GM12878 (cell line): Measurements from ENCODE around the gene ADGRD1. TPM values are rescaled to one million over a fixed set of nuclear protein-coding genes. Genes with fewer than 3 reads are reported as not detected.

Source experiments
- BHLHE40 ChIP-seq, 2 experiments: fragments of 450-650 bp in 1 of 2; IDR thresholded peaks; 2 replicates each; pipeline ENCODE4 v1.6.1; 2011 to 2017; ENCODE audit warnings: low read depth in 2 of 2, borderline replicate concordance in 1 of 2, improper control_type of control experiment in 1 of 2, low read length in 1 of 2, mild to moderate bottlenecking in 1 of 2
- CHD1 ChIP-seq: IDR thresholded peaks from 2 replicates; pipeline ENCODE4 v1.6.1; 2012; ENCODE audit warnings: low read depth, low read length, improper control_type of control experiment
- EGR1 ChIP-seq, 2 experiments: IDR thresholded peaks; 1 replicate in 1 of 2; 2 replicates in 1 of 2; pipeline ENCODE4 v1.6.1; 2011 to 2012; ENCODE audit warnings: low read depth in 2 of 2, low read length in 2 of 2, borderline replicate concordance in 1 of 2, mild to moderate bottlenecking in 1 of 2, moderate library complexity in 1 of 2
- IKZF2 ChIP-seq, 2 experiments: fragments of 450-650 bp; IDR thresholded peaks; 2 replicates each; pipeline ENCODE4 v1.6.1; 2017; ENCODE audit warnings: mild to moderate bottlenecking in 2 of 2, moderate library complexity in 2 of 2
- JUNB ChIP-seq: IDR thresholded peaks from 2 replicates; pipeline ENCODE4 v1.6.1; 2016; ENCODE audit warnings: antibody characterized with exemption, mild to moderate bottlenecking
- MEF2B ChIP-seq: fragments of 450-650 bp; IDR thresholded peaks from 2 replicates; pipeline ENCODE4 v1.6.1; 2018; ENCODE audit warnings: mild to moderate bottlenecking, moderate library complexity; ENCODE audit not compliant: partially characterized antibody, poor library complexity, severe bottlenecking
- MTA2 ChIP-seq: fragments of 450-650 bp; IDR thresholded peaks from 2 replicates; pipeline ENCODE4 v1.6.1; 2016; ENCODE audit warnings: low read depth, mild to moderate bottlenecking, moderate library complexity
- NR2C1 ChIP-seq: fragments of 450-650 bp; IDR thresholded peaks from 2 replicates; pipeline ENCODE4 v1.6.1; 2017; ENCODE audit warnings: antibody characterized with exemption, mild to moderate bottlenecking, moderate library complexity
- PAX5 ChIP-seq: IDR thresholded peaks from 2 replicates; pipeline ENCODE4 v1.6.1; 2011; ENCODE audit warnings: low read depth, low read length, borderline replicate concordance
- RB1 ChIP-seq: fragments of 450-650 bp; formaldehyde crosslinking; IDR thresholded peaks from 2 replicates; pipeline ENCODE4 v1.6.1; 2017; ENCODE audit warnings: mild to moderate bottlenecking, borderline replicate concordance
- SIN3A ChIP-seq: IDR thresholded peaks from 2 replicates; pipeline ENCODE4 v1.6.1; 2012; ENCODE audit warnings: low read depth, low read length, improper control_type of control experiment
- SMAD5 ChIP-seq: IDR thresholded peaks from 2 replicates; pipeline ENCODE4 v1.6.1; 2016; ENCODE audit warnings: antibody characterized with exemption, low read depth
- SMC3 ChIP-seq: IDR thresholded peaks from 2 replicates; pipeline ENCODE4 v1.6.1; 2011; ENCODE audit warnings: low read length, improper control_type of control experiment, borderline replicate concordance
- SP1 ChIP-seq: IDR thresholded peaks from one replicate; pipeline ENCODE4 v1.6.1; 2011; ENCODE audit warnings: low read depth, low read length
- ZNF384 ChIP-seq: IDR thresholded peaks from 2 replicates; pipeline ENCODE4 v1.6.1; 2012; ENCODE audit warnings: low read depth, mild to moderate bottlenecking, low read length, improper control_type of control experiment, borderline replicate concordance
- polyA plus RNA-seq, 11 experiments: library from polyadenylated mRNA; depleted of rRNA in 4 of 11; unstranded in 6 of 11; stranded (reverse) in 5 of 11; fragments of >200 nt; fragmentation: Nextera tagmentation in 4 of 11; fragmentation: Illumina TruSeq in 1 of 11; extraction: Ambion mirVana in 4 of 11; extraction: Trizol in 1 of 11; gene quantifications; 1 replicate in 1 of 11; 2 replicates in 10 of 11; pipeline versions ENCODE4 v1.2.1 to v1.2.3, GENCODE V29; 2011 to 2016; ENCODE audit warnings: inconsistent platforms in 2 of 11, missing spikeins in 2 of 11, low read depth in 1 of 11
- total RNA-seq, 4 experiments: library from RNA; depleted of rRNA in 3 of 4; stranded (reverse); fragments of >200 nt in 3 of 4; fragmentation: Illumina TruSeq in 1 of 4; extraction: Trizol in 1 of 4; gene quantifications; 2 replicates each; pipeline versions ENCODE4 v1.2.1 to v1.2.3, GENCODE V29; 2013 to 2021
- TF ChIP-seq, protein P1 (sequence below): fragments of 450-650 bp; IDR thresholded peaks from 2 replicates; pipeline ENCODE4 v1.6.1; 2017; ENCODE audit warnings: low read depth, mild to moderate bottlenecking, moderate library complexity
- TF ChIP-seq, protein P2 (sequence below): IDR thresholded peaks from 2 replicates; pipeline ENCODE4 v1.6.1; 2011; ENCODE audit warnings: low read depth, low read length, improper control_type of control experiment, borderline replicate concordance
- TF ChIP-seq, protein P3 (sequence below): IDR thresholded peaks from 2 replicates; pipeline ENCODE4 v1.6.1; 2012; ENCODE audit warnings: low read depth, low read length, improper control_type of control experiment

ADGRD1 gene
- total and polyA plus RNA-seq, 10 of the 15 experiments (the other 5 are each of a cell fraction or from before 2014, with no cell fraction given), result 0.15 to 12.7 (median 1.2) TPM

DNA sequence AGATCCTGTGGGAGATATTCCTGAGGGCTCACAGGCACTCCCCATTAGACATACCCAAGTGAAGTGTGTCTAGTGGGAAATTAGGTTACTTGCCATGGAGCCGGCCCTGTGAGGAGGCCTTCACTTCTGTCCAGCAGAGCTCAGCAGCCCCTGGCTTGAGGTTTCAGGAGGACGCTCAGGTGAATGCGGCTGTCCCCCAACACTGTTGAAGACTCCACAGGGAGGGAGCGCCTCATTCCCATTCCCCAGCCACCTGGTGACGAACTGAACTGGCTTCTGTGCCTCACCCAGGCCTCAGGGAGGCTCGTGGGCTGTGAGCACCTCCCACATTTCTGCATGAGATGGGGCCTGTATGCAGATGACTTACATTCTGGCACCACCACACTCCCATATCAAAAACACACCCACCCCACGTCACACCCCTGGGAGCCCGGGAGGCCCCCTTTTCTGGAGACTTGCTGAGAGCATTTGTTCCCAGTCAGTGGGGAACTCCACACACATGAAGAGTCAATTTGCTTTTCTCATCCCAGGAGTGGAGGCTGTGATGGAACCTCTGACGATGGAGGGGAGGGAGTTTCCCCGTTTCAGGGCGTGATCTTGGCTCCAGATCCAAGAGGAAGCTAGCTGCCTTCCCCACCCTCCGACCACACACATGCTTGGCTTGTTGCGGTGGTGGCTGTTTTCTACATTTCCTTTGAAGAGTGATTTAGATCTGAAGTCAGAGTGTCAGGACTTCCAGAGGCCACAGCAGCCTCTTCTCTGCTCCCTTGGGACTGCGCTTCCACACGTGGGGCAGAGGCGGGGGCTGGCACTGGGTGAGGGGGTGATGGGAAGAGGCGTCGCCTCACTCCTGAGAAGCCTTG is 120.7 kb downstream of the ADGRD1 start (continued):
- TF ChIP-seq, protein P1, sequence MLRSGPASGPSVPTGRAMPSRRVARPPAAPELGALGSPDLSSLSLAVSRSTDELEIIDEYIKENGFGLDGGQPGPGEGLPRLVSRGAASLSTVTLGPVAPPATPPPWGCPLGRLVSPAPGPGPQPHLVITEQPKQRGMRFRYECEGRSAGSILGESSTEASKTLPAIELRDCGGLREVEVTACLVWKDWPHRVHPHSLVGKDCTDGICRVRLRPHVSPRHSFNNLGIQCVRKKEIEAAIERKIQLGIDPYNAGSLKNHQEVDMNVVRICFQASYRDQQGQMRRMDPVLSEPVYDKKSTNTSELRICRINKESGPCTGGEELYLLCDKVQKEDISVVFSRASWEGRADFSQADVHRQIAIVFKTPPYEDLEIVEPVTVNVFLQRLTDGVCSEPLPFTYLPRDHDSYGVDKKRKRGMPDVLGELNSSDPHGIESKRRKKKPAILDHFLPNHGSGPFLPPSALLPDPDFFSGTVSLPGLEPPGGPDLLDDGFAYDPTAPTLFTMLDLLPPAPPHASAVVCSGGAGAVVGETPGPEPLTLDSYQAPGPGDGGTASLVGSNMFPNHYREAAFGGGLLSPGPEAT, result peak; percentile 33; the same call in 1 of the 2 replicates
- TF ChIP-seq CHD1, result no peak
- TF ChIP-seq NR2C1, result no peak
- no peak for TF ChIP-seq RB1
- TF ChIP-seq BHLHE40 (IDR thresholded peaks at IDR 0.05; ENCODE audit: borderline replicate concordance in 1 of 2, low read depth in 2 of 2, low read length in 1 of 2), result peak; percentile 13 to 46; a peak in 2 of 4 replicates
- peak; percentile 72 to 84 for TF ChIP-seq IKZF2 (IDR thresholded peaks at IDR 0.05)
- TF ChIP-seq, protein P2, sequence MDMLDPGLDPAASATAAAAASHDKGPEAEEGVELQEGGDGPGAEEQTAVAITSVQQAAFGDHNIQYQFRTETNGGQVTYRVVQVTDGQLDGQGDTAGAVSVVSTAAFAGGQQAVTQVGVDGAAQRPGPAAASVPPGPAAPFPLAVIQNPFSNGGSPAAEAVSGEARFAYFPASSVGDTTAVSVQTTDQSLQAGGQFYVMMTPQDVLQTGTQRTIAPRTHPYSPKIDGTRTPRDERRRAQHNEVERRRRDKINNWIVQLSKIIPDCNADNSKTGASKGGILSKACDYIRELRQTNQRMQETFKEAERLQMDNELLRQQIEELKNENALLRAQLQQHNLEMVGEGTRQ, result no peak
- no peak for TF ChIP-seq ZNF384
- TF ChIP-seq, protein P3, sequence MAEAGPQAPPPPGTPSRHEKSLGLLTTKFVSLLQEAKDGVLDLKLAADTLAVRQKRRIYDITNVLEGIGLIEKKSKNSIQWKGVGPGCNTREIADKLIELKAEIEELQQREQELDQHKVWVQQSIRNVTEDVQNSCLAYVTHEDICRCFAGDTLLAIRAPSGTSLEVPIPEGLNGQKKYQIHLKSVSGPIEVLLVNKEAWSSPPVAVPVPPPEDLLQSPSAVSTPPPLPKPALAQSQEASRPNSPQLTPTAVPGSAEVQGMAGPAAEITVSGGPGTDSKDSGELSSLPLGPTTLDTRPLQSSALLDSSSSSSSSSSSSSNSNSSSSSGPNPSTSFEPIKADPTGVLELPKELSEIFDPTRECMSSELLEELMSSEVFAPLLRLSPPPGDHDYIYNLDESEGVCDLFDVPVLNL, result no peak
- no peak for TF ChIP-seq JUNB
- no peak for TF ChIP-seq MTA2
- no peak for TF ChIP-seq EGR1 (IDR thresholded peaks at IDR 0.05; ENCODE audit: borderline replicate concordance in 1 of 2, low read depth in 2 of 2, low read length in 2 of 2)
- TF ChIP-seq MEF2B, result peak; percentile 79
- TF ChIP-seq SMC3, result 0 out of 2 replicates have a peak, but pooled peaks have one; percentile 6
- no peak for TF ChIP-seq SMAD5
- TF ChIP-seq SP1, result no peak
- TF ChIP-seq PAX5, result 0 out of 2 replicates have a peak, but pooled peaks have one; percentile 31
- no peak for TF ChIP-seq SIN3A
- TF ChIP-seq, all 136 proteins: peak for 9
